Liver (tissue), 9 donors: Measurements from ENCODE around the gene DEPDC5. TPM values are rescaled to one million over a fixed set of nuclear protein-coding genes. Genes with fewer than 3 reads are reported as not detected.

ENCODE experiments used
- DNase-seq: peaks from one replicate; pipeline ENCODE4 v3.0.0-alpha.2; 2017; ENCODE audit warnings: low spot score
- H3K27ac ChIP-seq, 2 donors: one replicate each; pipeline ENCODE4 v1.7.0; 2013; ENCODE audit warnings: inconsistent platforms in 2 of 2, low read length in 2 of 2, control low read depth in 1 of 2, low read depth in 1 of 2, mild to moderate bottlenecking in 1 of 2
- H3K27me3 ChIP-seq, 4 donors: one replicate each; pipeline versions ENCODE4 v1.6.1 to v1.7.0; 2013; ENCODE audit warnings: low read length in 3 of 4, inconsistent platforms in 1 of 4, mild to moderate bottlenecking in 1 of 4, moderate library complexity in 1 of 4; ENCODE audit not compliant: control insufficient read depth in 4 of 4, insufficient read depth in 4 of 4
- H3K36me3 ChIP-seq, 4 donors: one replicate each; pipeline versions ENCODE4 v1.6.1 to v1.7.0; 2013; ENCODE audit warnings: low read length in 3 of 4, mild to moderate bottlenecking in 3 of 4, low read depth in 1 of 4, moderate library complexity in 1 of 4; ENCODE audit not compliant: control insufficient read depth in 4 of 4, insufficient read depth in 3 of 4
- H3K4me1 ChIP-seq, 4 donors: one replicate each; pipeline versions ENCODE4 v1.6.1 to v1.7.0; 2013; ENCODE audit warnings: low read length in 3 of 4, mild to moderate bottlenecking in 3 of 4, moderate library complexity in 1 of 4; ENCODE audit not compliant: control insufficient read depth in 4 of 4, insufficient read depth in 4 of 4
- H3K4me3 ChIP-seq, 3 donors: one replicate each; pipeline versions ENCODE4 v1.6.1 to v1.7.0; 2013; ENCODE audit warnings: low read length in 3 of 3, control low read depth in 1 of 3, low read depth in 1 of 3, mild to moderate bottlenecking in 1 of 3
- H3K9ac ChIP-seq, 2 donors: one replicate each; pipeline ENCODE4 v1.7.0; 2013; ENCODE audit warnings: low read length in 2 of 2, mild to moderate bottlenecking in 2 of 2, moderate library complexity in 2 of 2, control low read depth in 1 of 2, low read depth in 1 of 2
- H3K9me3 ChIP-seq, 4 donors: one replicate each; pipeline versions ENCODE4 v1.6.1 to v1.7.0; 2013; ENCODE audit warnings: low read length in 3 of 4; ENCODE audit not compliant: control insufficient read depth in 4 of 4
- ATF3 ChIP-seq: IDR thresholded peaks from 2 replicates; pipeline ENCODE4 v1.6.1; 2016; ENCODE audit warnings: antibody characterized with exemption
- CTCF ChIP-seq: fragments of 150-350 bp; IDR thresholded peaks from 2 replicates; pipeline ENCODE4 v1.5.1; 2017; ENCODE audit warnings: improper control_type of control experiment, low read depth, low read length; ENCODE audit not compliant: missing input control
- EGR1 ChIP-seq, 2 donors: IDR thresholded peaks; 2 replicates each; pipeline ENCODE4 v1.6.1; 2016 to 2018; ENCODE audit warnings: antibody characterized with exemption in 2 of 2, low read depth in 2 of 2
- FOXA1 ChIP-seq: IDR thresholded peaks from 2 replicates; pipeline ENCODE4 v1.6.1; 2016; ENCODE audit warnings: antibody characterized with exemption
- FOXA2 ChIP-seq: IDR thresholded peaks from 2 replicates; pipeline ENCODE4 v1.6.1; 2016; ENCODE audit warnings: antibody characterized with exemption
- HNF4G ChIP-seq: IDR thresholded peaks from 2 replicates; pipeline ENCODE4 v1.6.1; 2016; ENCODE audit warnings: antibody characterized with exemption
- JUND ChIP-seq, 2 donors: IDR thresholded peaks; 2 replicates each; pipeline ENCODE4 v1.6.1; 2016; ENCODE audit warnings: antibody characterized with exemption in 2 of 2
- MAX ChIP-seq: IDR thresholded peaks from 2 replicates; pipeline ENCODE4 v1.6.1; 2016; ENCODE audit warnings: antibody characterized with exemption
- RAD21 ChIP-seq, 2 donors: IDR thresholded peaks; 2 replicates each; pipeline ENCODE4 v1.6.1; 2016; ENCODE audit warnings: antibody characterized with exemption in 2 of 2, mild to moderate bottlenecking in 2 of 2
- RXRA ChIP-seq, 2 donors: IDR thresholded peaks; 2 replicates each; pipeline ENCODE4 v1.6.1; 2017 to 2018; ENCODE audit warnings: antibody characterized with exemption in 2 of 2, mild to moderate bottlenecking in 1 of 2
- SP1 ChIP-seq: IDR thresholded peaks from 2 replicates; pipeline ENCODE4 v1.6.1; 2018; ENCODE audit warnings: antibody characterized with exemption, mild to moderate bottlenecking
- TAF1 ChIP-seq: conservative IDR thresholded peaks from 2 replicates; pipeline ENCODE4 v1.6.1; 2016; ENCODE audit warnings: antibody characterized with exemption, mild to moderate bottlenecking
- YY1 ChIP-seq: IDR thresholded peaks from 2 replicates; pipeline ENCODE4 v1.6.1; 2016; ENCODE audit warnings: antibody characterized with exemption, mild to moderate bottlenecking
- ZBTB33 ChIP-seq: IDR thresholded peaks from 2 replicates; pipeline ENCODE4 v1.6.1; 2016; ENCODE audit warnings: antibody characterized with exemption
- WGBS: extraction: QIAGEN DNeasy Blood & Tissue Kit; methylation state at CpG from one replicate; pipeline ENCODE4 v1.1.7; 2013; 5-methylcytosine and 5-hydroxymethylcytosine counted together
- polyA plus RNA-seq, 2 donors: library from polyadenylated mRNA; stranded (reverse) in 1 of 2; unstranded in 1 of 2; fragments of 200-250 nt in 1 of 2; fragments of >200 nt in 1 of 2; fragmentation: Nextera tagmentation in 1 of 2; extraction: Ambion mirVana in 1 of 2; gene quantifications; one replicate each; pipeline versions ENCODE4 v1.2.1 to v1.2.3, GENCODE V29; 2013 to 2015
- total RNA-seq, 2 donors: library from RNA; depleted of rRNA; stranded (reverse); fragments of >200 nt; gene quantifications; one replicate each; pipeline ENCODE4 v1.2.3, GENCODE V29; 2014
- TF ChIP-seq, protein P1 (sequence below): IDR thresholded peaks from 2 replicates; pipeline ENCODE4 v1.6.1; 2016; ENCODE audit warnings: antibody characterized with exemption, mild to moderate bottlenecking
- donor health status: healthy.
- donor health status: healthy.
- donor health status: healthy.
- donor health status: healthy.
- donor health status: healthy.

DEPDC5 gene
- total and polyA plus RNA-seq, 4 donors: 5.5 to 19.4 (median 12.6) TPM

GRCh38 chr22:31892080-31892433, 138.2 kb downstream of the DEPDC5 start:
- no peaks in the 10 kb centered on the region for H3K9me3 ChIP-seq
- H3K36me3 ChIP-seq: peaks cover 2 to 34% (median 14%) of the 10 kb centered on the region in 4 donors
- no peak overlapping the region for H3K27ac ChIP-seq
- no peak overlapping the region for H3K4me3 ChIP-seq
- TF ChIP-seq ATF3 (no peak), HNF4G (no peak), FOXA2 (no peak), JUND (IDR thresholded peaks at IDR 0.05) (no peak), SP1 (no peak), TAF1 (no peak), RXRA (IDR thresholded peaks at IDR 0.05) (no peak), EGR1 (IDR thresholded peaks at IDR 0.05; ENCODE audit: low read depth in 2 of 2) (no peak), FOXA1 (no peak), YY1 (no peak), CTCF (no peak)
- TF ChIP-seq, protein P1, sequence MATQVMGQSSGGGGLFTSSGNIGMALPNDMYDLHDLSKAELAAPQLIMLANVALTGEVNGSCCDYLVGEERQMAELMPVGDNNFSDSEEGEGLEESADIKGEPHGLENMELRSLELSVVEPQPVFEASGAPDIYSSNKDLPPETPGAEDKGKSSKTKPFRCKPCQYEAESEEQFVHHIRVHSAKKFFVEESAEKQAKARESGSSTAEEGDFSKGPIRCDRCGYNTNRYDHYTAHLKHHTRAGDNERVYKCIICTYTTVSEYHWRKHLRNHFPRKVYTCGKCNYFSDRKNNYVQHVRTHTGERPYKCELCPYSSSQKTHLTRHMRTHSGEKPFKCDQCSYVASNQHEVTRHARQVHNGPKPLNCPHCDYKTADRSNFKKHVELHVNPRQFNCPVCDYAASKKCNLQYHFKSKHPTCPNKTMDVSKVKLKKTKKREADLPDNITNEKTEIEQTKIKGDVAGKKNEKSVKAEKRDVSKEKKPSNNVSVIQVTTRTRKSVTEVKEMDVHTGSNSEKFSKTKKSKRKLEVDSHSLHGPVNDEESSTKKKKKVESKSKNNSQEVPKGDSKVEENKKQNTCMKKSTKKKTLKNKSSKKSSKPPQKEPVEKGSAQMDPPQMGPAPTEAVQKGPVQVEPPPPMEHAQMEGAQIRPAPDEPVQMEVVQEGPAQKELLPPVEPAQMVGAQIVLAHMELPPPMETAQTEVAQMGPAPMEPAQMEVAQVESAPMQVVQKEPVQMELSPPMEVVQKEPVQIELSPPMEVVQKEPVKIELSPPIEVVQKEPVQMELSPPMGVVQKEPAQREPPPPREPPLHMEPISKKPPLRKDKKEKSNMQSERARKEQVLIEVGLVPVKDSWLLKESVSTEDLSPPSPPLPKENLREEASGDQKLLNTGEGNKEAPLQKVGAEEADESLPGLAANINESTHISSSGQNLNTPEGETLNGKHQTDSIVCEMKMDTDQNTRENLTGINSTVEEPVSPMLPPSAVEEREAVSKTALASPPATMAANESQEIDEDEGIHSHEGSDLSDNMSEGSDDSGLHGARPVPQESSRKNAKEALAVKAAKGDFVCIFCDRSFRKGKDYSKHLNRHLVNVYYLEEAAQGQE: no peak
- no peaks in the 10 kb centered on the region for H3K27me3 ChIP-seq
- 97% methylated on average over 2 of the region's 2 CpGs for WGBS
- no peak overlapping the region for H3K9ac ChIP-seq
- no peaks in the 10 kb centered on the region for H3K4me1 ChIP-seq
- no peak for DNase-seq

GRCh38 chr22:31893460-31893859, 139.6 kb downstream of the DEPDC5 start:
- H3K4me3 ChIP-seq: no peak overlapping the region
- peaks cover 5 to 48% (median 23%) of the 10 kb centered on the region in 4 donors for H3K36me3 ChIP-seq
- TF ChIP-seq JUND (IDR thresholded peaks at IDR 0.05) (no peak), SP1 (no peak), CTCF (no peak), RXRA (IDR thresholded peaks at IDR 0.05) (peak in 1 of 2 donors; percentile 10), MAX (no peak), ZBTB33 (no peak), FOXA1 (no peak), RAD21 (IDR thresholded peaks at IDR 0.05) (no peak)
- 84% methylated on average over 6 of the region's 6 CpGs for WGBS
- no peaks in the 10 kb centered on the region for H3K9me3 ChIP-seq
- no peaks in the 10 kb centered on the region for H3K27me3 ChIP-seq
- no peak overlapping the region for H3K9ac ChIP-seq
- H3K27ac ChIP-seq: no peak overlapping the region
- DNase-seq: no peak
- no peaks in the 10 kb centered on the region for H3K4me1 ChIP-seq
